Measurements from ENCODE around the gene FOXE1. TPM values are rescaled to one million over a fixed set of nuclear protein-coding genes. Genes with fewer than 3 reads are reported as not detected.

Gene FOXE1
- not detected for total RNA-seq
- long read RNA-seq, result 0 reads

DNA sequence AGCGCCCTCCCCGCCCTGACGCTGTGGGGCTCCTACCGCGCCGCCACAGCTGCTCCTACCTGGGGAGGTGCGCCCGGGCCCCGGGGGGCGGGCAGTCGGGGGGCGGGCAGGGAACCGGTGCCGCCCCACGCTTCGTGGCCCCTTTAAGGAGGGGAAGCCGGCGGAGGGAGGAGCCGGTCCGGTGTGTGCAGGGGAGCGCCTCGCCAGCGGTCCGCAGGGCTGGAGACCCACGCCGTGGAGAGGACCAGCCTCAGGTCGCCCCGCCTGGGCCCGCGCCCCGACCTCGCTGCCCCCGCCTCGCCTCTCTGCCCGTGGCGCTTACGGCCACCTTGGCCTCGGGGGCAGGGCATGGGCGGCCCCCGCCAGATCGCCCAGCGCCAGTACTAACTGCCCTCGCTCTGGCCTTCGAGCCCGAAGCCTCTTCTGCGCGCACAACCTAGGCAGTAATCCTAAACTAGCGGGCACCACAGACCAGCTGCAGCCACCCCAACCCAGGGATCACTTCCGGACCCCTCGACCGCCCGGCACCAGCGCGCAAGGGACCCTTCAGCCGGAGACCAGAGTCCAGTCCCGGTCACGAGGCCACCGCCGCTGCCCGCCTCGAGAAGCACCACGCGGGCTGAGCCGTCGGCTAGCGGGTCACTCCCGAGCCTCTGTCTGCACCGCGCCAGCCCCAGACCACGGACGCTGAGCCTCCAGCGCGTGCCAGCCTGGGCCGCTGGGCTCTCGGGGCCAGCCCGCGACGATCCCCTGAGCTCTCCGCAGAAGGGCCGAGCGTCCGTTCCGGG is at the start of gene FOXE1:
TSS of gene FOXE1 (plus strand) at position 171 of the 788 bp plus-strand sequence. CDS start 689 bp downstream, outside the sequence.
- intact Hi-C loops (cut with DNase I), result no loop called here
- ATAC-seq (ENCODE audit: poor library complexity) (no peak), DNase-seq (no peak)

DNA sequence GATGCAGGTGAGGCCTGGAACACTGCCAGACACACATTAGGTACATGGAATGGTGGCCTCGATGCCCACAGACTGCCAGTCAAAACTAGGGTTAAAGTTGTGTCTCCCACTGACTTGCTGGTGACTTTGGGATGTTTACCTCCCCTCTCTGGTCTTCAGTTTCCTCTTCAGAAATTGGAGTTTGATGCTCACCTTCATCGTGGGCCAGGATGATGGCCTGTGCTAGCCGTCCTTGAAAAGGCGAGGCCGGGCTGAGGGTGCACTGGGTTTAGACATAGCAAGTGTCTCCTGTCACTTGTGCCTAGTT is 49.0 kb upstream of the FOXE1 start:
- no peak for ATAC-seq (ENCODE audit: poor library complexity)
- no peak for DNase-seq
- intact Hi-C loops (cut with DNase I), result no loop called here

DNA sequence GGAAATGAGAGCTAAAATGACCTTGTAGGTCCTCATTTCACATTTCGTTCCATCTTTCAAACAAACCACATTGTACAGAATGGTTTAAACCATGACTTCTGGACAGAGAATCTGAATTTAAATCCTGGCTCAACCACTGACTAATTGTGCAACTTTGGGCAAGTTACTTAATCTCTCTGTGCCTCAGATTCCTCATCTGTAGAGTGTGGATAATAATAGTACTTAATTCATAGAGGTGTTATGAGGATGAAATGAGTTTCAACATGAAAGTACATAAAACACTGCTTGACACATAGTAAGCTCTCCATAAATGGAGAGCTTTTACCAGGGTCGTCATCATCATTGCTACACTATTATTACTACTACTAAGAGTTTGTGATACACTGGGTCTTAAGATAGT is 46.3 kb upstream of the FOXE1 start:
- ATAC-seq (ENCODE audit: poor library complexity) (no peak), DNase-seq (no peak)
- intact Hi-C loops (cut with DNase I), result no loop called here

DNA sequence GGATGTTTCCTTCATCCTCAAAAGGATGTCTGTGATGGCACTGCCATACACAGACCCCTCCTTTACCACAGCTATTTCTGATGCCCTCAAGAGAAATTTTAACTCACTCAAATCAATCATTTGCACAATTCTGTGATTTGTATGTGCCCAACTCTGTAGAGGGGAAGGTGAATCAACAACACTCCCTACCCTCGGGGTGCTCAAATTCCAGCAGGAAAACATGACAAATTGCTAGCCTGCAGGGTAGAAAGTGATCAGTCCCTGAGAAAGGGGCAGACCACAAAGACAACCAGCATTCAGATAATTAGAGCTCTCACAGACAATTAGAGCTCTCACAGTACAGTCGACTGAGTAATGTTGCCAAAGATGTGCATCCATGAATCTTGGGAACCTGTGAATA is 45.3 kb upstream of the FOXE1 start:
- intact Hi-C loops (cut with DNase I), result no loop called here
- DNase-seq (no peak), ATAC-seq (ENCODE audit: poor library complexity) (no peak)

DNA sequence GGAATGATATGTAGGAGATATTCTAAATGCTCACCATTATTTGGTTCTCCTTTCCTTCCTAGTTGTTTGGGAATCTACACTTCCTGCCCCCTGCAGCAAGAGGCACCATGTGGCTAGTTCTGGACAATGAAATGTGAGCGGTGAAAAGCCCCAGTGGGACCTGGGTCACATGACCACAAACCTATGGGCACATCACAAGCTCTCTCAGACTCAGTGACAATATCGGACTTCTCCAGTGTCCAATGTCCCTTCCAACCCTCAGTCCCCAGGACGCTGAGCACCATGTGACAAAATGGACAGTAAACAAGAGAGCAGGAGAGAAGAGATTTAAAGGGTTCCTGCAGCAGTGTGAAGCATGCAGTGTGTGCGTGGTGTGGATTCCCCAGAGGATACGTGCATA is 44.6 kb upstream of the FOXE1 start:
- intact Hi-C loops (cut with DNase I), result no loop called here
- no peak for ATAC-seq (ENCODE audit: poor library complexity)

DNA sequence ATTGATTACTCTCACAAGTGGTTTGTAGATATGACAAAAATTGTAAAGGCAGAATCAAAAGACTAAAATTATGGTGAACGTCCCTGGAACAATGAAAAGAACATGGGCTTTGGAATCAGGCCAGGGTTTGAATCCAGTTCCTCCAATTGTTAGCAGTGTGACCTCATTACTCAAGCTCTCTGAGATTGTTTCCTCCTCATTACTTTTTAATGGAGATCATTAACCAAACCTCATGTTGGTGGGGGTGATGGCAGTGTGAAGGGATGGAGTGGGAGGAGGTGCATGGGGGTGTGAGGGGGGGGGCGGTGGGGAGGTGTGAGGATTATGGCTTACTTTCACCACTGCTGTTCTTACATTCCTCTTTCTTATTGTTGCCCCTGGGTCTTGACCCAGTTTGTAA is 44.1 kb upstream of the FOXE1 start:
- ATAC-seq (ENCODE audit: poor library complexity) (no peak), DNase-seq (no peak)
- intact Hi-C loops (cut with DNase I), result no loop called here

More for the DNA sequence above, 44.6 kb upstream of the FOXE1 start:
- DNase-seq, result no peak

DNA sequence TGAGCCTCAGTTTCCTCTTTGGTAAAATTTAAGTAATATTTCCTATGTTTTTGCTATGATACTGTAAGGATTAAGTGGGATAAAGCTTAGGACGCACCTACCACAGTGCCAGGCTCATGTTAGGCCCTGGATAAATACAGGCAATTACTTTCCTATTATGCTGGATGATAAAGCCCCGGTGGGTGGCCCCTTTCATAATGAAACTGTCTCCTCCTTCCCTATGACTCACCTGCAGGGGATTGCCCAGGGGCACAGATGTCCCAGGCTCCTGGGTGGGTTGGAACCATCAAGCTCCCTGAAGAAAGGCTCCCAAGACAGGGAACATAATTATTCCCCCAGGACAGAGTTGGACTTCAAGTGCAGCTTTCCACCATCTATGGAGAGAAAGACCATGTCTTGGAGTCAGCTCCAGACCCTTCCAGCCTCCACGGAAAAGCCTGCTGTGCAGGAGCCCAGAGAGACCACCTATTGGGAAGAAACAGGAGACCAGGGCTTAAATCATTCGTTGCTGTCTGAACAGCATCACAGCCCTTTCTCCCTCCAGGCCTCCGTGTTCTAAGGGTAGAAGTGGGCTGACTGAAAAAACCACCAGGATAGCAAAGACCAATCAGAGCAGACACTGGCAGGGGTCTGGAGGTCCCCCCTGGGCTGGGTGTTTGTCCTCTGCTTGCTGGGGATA is 43.2 kb upstream of the FOXE1 start:
- ATAC-seq (ENCODE audit: poor library complexity), result no peak
- intact Hi-C loops (cut with DNase I), result no loop called here

DNA sequence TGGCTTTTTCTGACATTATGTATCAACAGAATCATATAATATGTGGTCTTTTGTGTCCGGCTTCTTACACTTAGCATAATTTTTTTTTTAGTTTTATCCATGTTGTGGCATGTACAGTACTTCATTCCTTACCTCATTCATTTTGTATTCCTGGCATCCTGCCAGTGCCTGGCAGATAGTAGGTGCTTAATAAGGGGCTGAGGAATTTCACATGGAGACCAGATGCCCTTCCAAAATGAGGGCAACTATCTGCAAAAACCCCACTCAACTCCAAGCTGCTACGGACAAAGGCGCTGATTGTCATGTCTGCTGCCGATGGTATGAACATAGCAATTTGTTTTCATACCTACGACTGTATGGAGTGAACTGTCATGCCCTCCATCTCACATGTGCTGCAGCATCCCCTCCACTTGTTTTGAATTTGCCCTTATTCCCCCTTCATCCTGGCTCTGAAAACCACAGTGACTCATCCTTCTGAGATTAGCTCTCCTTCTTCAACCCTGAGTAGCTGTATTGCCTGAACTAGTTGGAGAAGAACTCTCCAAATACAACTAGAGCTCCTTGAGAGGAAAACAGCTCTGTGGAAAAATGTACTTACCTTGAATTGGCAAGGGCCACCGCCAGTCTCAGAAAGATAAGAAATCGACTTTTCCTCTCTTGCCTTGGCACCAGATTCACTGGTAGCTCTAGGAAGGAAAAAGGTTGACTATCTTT is 41.3 kb upstream of the FOXE1 start:
- intact Hi-C loops (cut with DNase I), result no loop called here
- ATAC-seq (ENCODE audit: poor library complexity) (no peak), DNase-seq (no peak)

More for the DNA sequence above, 43.2 kb upstream of the FOXE1 start:
- no peak for DNase-seq

DNA sequence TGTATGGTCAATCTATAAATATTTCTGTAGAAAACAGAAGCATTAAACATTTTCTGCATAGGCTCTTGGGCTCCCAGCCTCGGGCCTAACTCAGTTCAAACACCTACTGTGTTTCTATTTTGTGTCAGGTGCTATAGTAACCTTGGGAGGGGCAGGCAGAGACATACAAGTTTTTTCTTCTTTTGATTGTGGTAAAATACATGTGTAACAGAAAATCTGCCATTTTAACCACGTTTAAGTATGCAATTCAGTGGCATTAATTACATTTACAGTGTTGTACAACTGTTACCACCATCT is 40.8 kb upstream of the FOXE1 start:
- intact Hi-C loops (cut with DNase I), result no loop called here
- no peak for DNase-seq
- no peak for ATAC-seq (ENCODE audit: poor library complexity)

DNA sequence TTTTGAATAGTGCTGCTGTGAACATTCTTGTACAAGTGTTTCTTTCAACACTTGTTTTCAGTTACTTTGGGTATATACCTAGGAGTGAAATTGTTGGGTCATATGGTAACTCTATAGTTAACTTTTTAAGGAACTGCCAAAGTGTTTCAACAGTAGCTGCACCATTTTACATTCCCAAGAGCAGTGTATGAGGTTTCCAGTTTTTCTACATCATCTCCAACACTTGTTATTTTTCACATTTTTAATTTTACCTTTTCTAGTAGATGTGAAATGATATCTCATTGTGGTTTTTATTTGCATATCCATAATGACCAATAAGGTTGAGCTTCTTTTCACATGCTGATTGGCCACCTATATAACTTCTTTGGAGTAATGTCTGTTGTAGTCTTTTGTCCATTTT is 40.0 kb upstream of the FOXE1 start:
- intact Hi-C loops (cut with DNase I), result no loop called here
- no peak for DNase-seq
- ATAC-seq (ENCODE audit: poor library complexity), result no peak

DNA sequence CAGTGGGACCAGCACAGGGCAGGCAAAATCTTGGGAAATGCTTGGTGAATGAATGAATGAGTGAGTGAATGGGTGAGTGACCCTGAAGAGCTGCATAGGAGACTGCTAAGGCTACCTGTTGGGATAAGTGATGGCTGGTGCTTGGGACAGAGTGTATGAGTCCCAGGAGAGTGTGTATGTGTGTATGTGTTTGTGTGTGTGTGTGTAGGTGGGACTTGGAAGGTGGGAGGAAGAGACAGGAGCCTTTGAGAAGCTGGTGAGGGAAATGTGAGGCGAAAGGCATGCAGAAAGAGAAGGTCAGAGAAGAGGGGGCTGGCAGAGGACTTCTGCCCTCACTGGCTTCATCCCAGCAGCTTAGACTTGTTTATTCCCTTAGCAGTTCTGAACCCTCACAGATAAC is 33.3 kb upstream of the FOXE1 start:
- intact Hi-C loops (cut with DNase I), result no loop called here
- DNase-seq (no peak), ATAC-seq (ENCODE audit: poor library complexity) (no peak)

DNA sequence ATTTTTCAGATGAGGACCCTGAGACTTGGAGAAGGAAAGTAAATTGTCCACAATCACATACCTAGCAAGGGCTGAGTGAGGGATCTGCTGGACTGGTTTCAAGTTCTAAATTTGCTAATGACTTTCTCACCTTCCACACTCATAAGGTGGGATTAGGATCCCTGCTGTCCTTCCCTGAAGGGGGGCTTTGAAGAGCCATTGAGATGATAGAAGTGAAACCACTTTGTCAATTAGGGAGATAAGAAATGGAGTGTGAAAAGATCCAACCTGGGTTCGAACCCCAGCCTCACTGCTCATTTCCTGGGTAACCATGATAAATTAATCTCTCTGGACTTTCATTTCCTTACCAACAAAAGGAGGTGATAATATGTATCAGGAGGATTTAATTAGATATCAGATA is 32.7 kb upstream of the FOXE1 start:
- no peak for ATAC-seq (ENCODE audit: poor library complexity)
- intact Hi-C loops (cut with DNase I), result no loop called here
- DNase-seq, result no peak

DNA sequence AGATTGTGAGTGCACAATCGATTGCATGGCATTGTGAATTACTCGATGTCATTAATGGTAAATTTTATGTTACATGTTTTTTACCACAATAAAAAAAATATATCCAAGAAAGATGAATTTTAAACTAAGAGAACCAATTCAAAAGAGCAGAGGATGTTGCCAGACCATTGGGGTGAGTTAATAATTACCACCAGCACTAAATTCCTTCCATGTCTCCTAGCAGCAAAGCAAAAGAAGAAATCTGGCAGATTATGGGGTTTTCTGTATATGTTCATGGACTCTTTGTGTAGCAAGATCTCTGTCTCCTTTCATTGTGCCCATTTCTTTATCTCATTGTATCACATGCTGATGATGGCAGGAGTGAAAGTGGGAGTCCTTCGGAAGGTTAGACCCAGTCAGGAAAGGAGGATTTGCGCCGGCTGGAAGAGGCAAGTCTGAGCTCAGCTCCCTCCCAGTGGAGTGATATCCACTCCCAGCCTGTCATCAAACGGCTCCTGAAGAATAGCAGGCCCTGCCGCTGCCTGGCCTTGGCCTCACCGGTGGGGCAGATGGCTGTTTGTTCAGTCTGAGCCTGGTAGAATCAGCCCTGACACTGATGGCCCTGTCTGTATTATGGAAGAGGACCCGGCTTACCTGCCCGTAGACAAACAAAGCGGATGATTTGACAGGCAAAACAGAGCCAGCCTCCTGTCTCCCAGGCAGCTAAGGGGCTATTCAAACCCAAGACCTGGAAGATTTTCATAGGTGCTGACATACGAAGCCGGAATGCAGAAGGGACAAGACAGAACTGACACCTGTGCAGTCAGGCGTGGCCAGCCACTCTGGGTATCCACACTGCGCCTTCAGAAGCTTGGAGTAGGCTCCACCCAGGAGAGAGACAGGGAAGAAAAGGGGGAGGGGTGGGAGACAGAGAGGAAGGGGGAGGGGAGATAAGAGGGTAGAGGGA is 21.9 kb upstream of the FOXE1 start:
- intact Hi-C loops (cut with DNase I), result no loop called here
- no peak for DNase-seq
- ATAC-seq (ENCODE audit: poor library complexity), result peak; percentile 85

DNA sequence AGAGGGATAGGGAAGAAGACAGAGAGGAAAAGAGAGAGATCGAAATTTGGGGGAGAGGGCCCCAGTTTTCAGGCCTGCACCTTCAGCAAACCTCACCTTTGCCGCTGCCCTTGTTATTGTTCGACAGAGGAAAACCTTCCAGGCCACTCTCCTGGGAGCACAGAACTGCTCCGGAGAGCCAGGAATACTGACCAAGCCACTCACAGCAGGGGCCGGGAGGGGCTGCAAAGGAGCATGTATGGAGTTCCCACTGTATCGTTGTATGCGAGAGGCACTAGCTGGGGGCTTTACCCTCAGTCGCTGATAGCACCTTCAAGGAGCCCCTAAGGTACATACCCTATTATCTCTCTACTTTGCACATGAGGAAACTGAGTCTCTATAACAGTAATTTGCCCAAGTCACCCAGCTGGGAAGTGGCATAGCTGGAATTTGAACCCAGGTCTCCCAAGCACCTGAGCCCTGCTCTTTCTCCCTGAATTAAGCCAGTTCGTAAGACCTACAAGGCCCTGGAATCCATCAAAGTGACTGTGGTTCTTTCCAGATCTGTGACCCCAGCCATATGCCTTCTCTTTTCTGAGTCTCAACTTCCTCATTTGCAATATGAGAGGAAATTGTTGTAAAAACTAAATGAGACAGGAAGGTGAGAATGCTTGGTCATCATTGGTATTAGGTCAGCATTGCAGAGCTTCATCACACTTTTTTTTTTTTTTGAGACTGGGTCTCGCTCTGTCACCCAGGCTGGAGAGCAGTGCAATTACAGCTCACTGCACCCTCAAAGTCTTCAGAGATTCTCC is 21.0 kb upstream of the FOXE1 start:
- intact Hi-C loops (cut with DNase I), result no loop called here
- no peak for ATAC-seq (ENCODE audit: poor library complexity)

DNA sequence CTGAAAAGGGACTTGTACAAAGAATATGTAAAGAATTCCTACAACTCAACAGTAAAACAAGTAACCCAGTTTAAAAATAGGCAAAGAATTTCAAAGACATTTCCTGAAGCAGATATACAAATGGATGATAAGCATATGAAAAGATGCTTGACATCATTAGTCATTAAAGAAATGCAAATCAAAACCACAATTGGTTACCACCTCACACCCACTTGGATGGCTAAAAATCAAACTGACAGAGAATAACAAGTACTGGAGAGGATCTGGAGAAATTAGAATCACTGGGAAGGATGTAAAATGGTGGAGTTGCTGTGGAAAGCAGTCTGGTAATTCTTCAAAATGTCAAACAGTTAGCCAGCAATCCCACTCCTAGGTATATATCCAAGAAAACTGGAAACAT is 12.5 kb upstream of the FOXE1 start:
- intact Hi-C loops (cut with DNase I), result no loop called here
- DNase-seq (no peak), ATAC-seq (ENCODE audit: poor library complexity) (no peak)

More for the DNA sequence above, 21.0 kb upstream of the FOXE1 start:
- DNase-seq, result no peak

DNA sequence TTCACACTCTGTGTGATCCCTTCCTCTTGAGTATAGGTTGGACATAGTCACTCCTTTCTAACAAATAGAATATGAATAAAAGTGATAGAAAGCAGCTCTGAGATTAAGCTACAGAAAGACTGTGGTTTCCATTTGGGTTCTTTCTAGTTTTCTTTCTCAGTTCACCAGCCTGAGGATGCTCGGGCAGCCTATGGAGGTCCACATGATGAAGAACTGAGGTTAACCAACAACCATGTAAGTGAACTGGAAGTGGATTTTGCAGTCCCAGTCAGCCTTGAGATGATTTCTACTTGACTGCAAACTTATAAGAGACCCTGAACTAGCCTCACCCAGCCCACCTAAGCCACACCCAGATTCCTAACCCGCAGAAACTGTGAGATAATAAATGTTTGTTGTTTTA is 10.1 kb upstream of the FOXE1 start:
- intact Hi-C loops (cut with DNase I), result no loop called here
- no peak for ATAC-seq (ENCODE audit: poor library complexity)
- DNase-seq, result no peak

DNA sequence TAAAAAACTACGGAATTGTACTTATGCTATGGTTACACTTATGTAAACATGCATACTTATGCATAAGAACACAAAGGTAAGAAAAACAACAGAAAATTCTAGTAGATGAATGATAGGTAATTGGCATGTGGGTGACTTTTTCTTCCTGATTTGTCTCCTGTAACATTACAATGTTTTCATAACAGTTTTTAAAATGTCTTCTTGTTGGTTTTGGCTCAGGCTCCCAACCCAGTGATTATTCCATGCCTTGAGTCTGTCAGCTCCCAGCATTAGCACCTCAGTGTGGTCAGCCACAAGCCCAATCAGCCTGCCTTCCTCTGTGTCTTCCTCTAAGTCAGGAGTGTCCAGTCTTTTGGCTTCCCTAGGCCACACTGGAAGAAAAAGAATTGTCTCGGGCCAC is 7.9 kb upstream of the FOXE1 start:
- no peak for DNase-seq
- no peak for ATAC-seq (ENCODE audit: poor library complexity)
- intact Hi-C loops (cut with DNase I), result no loop called here

DNA sequence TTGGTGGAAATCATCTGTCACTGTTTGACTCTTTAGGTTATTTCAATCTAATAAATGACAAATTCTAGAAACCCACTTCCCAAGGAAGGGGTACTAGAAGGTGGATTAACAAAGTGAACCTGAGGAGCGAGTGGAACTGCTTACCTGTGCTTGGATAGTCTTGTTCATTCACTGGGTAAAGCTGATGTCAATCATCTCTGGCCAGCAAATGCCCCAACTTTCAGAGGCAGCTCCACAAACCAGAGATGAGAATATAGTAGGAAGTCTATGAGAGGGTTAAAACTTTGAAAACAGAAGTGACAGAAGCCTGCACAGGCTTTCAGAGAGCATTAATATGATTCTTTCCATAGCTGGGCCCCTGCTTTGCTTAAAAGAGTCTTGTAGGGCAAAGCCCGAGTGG is 7.3 kb upstream of the FOXE1 start:
- ATAC-seq (ENCODE audit: poor library complexity), result no peak
- intact Hi-C loops (cut with DNase I), result no loop called here
- DNase-seq, result no peak

Data from Right ventricle myocardium superior (tissue), 1 donor.